GM19351 (cell line): ENCODE results near the gene DNMT1.
A peak's percentile ranks its signal among the peaks of the same experiment; 100 is the strongest.
"Not testable (repeated sequence)": the region's sequence is repeated elsewhere in the genome, so short reads cannot be mapped to it uniquely, and the experiment has no call there.

ENCODE experiments used
- ATAC-seq: cut with Tn5 transposase; IDR thresholded peaks from one replicate; pipeline ENCODE4 v1.9.1; 2021; ENCODE audit warnings: mild to moderate bottlenecking, moderate library complexity; ENCODE audit not compliant: unreplicated experiment

Gene DNMT1

GRCh38 chr19:10194500-10195198, at the start of gene DNMT1:
DNMT1 (minus strand) TSS chr19:10194953; CDS start chr19:10194899, 54 bp downstream.
- ATAC-seq, result peak; percentile 73

GRCh38 chr19:10243606-10244005, 48.9 kb upstream of the DNMT1 start:
- ATAC-seq, result no peak

GRCh38 chr19:10241826-10242449, 47.2 kb upstream of the DNMT1 start:
- ATAC-seq, result not testable (repeated sequence)

- no peak for ATAC-seq
Observed at GRCh38 chr19:10238172-10238783, 43.5 kb upstream of the DNMT1 start.

- no peak for ATAC-seq
Observed at GRCh38 chr19:10237702-10238101, 42.9 kb upstream of the DNMT1 start.

- ATAC-seq, result not testable (repeated sequence)
Observed at GRCh38 chr19:10235409-10235808, 40.7 kb upstream of the DNMT1 start.

GRCh38 chr19:10235003-10235402, 40.2 kb upstream of the DNMT1 start:
- ATAC-seq, result no peak

GRCh38 chr19:10233946-10234345, 39.2 kb upstream of the DNMT1 start:
- ATAC-seq, result no peak

- no peak for ATAC-seq
Observed at GRCh38 chr19:10231612-10232228, 37.0 kb upstream of the DNMT1 start.

- no peak for ATAC-seq
Observed at GRCh38 chr19:10230861-10231611, 36.3 kb upstream of the DNMT1 start, which contains the start of gene S1PR2. S1PR2 (minus strand) TSS chr19:10231331; CDS start chr19:10224905, 6,426 bp downstream.

- no peak for ATAC-seq
Observed at GRCh38 chr19:10230173-10230860, 35.6 kb upstream of the DNMT1 start.

GRCh38 chr19:10228920-10229319, 34.2 kb upstream of the DNMT1 start:
- no peak for ATAC-seq

- no peak for ATAC-seq
Observed at GRCh38 chr19:10228393-10228792, 33.6 kb upstream of the DNMT1 start.

GRCh38 chr19:10227026-10227971, 32.5 kb upstream of the DNMT1 start:
- ATAC-seq, result no peak

GRCh38 chr19:10226376-10227025, 31.7 kb upstream of the DNMT1 start:
- ATAC-seq, result no peak

- no peak for ATAC-seq
Observed at GRCh38 chr19:10226021-10226375, 31.2 kb upstream of the DNMT1 start.

- no peak for ATAC-seq
Observed at GRCh38 chr19:10224337-10224736, 29.6 kb upstream of the DNMT1 start.

- ATAC-seq, result no peak
Observed at GRCh38 chr19:10223488-10224213, 28.9 kb upstream of the DNMT1 start.
